Measurements from ENCODE around the gene GALNT2.

GALNT2 gene

GRCh38 chr1:230163719-230164118 lies 96.7 kb downstream of the GALNT2 start:
- H2BK15ac ChIP-seq (replicated peaks; ENCODE audit: low read depth): no peak overlapping the region
- H3K4me3 ChIP-seq (ENCODE audit: low read length): no peak overlapping the region
- no peak overlapping the region for H3K4ac ChIP-seq (ENCODE audit: low read depth, low read length)
- H3K9ac ChIP-seq (ENCODE audit: low read length): no peak overlapping the region
- H3K79me1 ChIP-seq (ENCODE audit: low read length): peaks cover 12% of the 10 kb centered on the region
- H4K5ac ChIP-seq (ENCODE audit: low read length): no peak overlapping the region
- H3K27me3 ChIP-seq (ENCODE audit: insufficient read depth, low read length, poor library complexity): no peaks in the 10 kb centered on the region
- no peak overlapping the region for H2AK5ac ChIP-seq (ENCODE audit: low read length)
- no peaks in the 10 kb centered on the region for H3K36me3 ChIP-seq (ENCODE audit: control insufficient read depth, insufficient read depth, low read length)
- DNase-seq: no peak
- H3K27ac ChIP-seq (ENCODE audit: low read depth, low read length): no peak overlapping the region
- no peak overlapping the region for H3K56ac ChIP-seq (ENCODE audit: low read length)
- H3K79me2 ChIP-seq (ENCODE audit: control insufficient read depth, insufficient read depth, low read length): no peaks in the 10 kb centered on the region
- no peak overlapping the region for H2BK5ac ChIP-seq (ENCODE audit: low read length)
- no peak overlapping the region for H3K23ac ChIP-seq (ENCODE audit: low read length)
- no peaks in the 10 kb centered on the region for H3K4me1 ChIP-seq (ENCODE audit: control insufficient read depth, low read depth, low read length)
- H4K8ac ChIP-seq (ENCODE audit: low read depth, low read length): no peak overlapping the region
- no peak overlapping the region for H3K18ac ChIP-seq (ENCODE audit: low read length)
- WGBS (ENCODE audit: extremely low coverage, insufficient coverage, low lambda C conversion rate): no CpG with 5 or more reads among the region's 3 CpGs
- no peak overlapping the region for H2BK120ac ChIP-seq (ENCODE audit: low read depth, low read length)
- no peak overlapping the region for H3K4me2 ChIP-seq (ENCODE audit: low read length)

- Histone ChIP-seq H2AK5ac (ENCODE audit: low read length) (no peak overlapping the region), H3K9ac (ENCODE audit: low read length) (no peak overlapping the region), H3K79me1 (ENCODE audit: low read length) (peaks cover 9% of the 10 kb centered on the region), H4K8ac (ENCODE audit: low read depth, low read length) (no peak overlapping the region), H3K27ac (ENCODE audit: low read depth, low read length) (no peak overlapping the region), H2BK120ac (ENCODE audit: low read depth, low read length) (no peak overlapping the region), H3K36me3 (ENCODE audit: control insufficient read depth, insufficient read depth, low read length) (no peaks in the 10 kb centered on the region), H3K4me1 (ENCODE audit: control insufficient read depth, low read depth, low read length) (no peaks in the 10 kb centered on the region), H3K23ac (ENCODE audit: low read length) (no peak overlapping the region), H3K56ac (ENCODE audit: low read length) (no peak overlapping the region), H3K27me3 (ENCODE audit: insufficient read depth, low read length, poor library complexity) (no peaks in the 10 kb centered on the region), H2BK5ac (ENCODE audit: low read length) (no peak overlapping the region), H3K4me2 (ENCODE audit: low read length) (no peak overlapping the region), H3K18ac (ENCODE audit: low read length) (no peak overlapping the region), H4K5ac (ENCODE audit: low read length) (no peak overlapping the region), H3K4me3 (ENCODE audit: low read length) (no peak overlapping the region), H3K4ac (ENCODE audit: low read depth, low read length) (no peak overlapping the region), H3K79me2 (ENCODE audit: control insufficient read depth, insufficient read depth, low read length) (no peaks in the 10 kb centered on the region), H2BK15ac (replicated peaks; ENCODE audit: low read depth) (no peak overlapping the region)
- no peak for DNase-seq
- no CpG with 5 or more reads among the region's 4 CpGs for WGBS (ENCODE audit: extremely low coverage, insufficient coverage, low lambda C conversion rate)
Measured at GRCh38 chr1:230165536-230165935, 98.5 kb downstream of the GALNT2 start.

- Histone ChIP-seq H3K79me2 (ENCODE audit: control insufficient read depth, insufficient read depth, low read length) (no peaks in the 10 kb centered on the region), H3K4me3 (ENCODE audit: low read length) (no peak overlapping the region), H2BK120ac (ENCODE audit: low read depth, low read length) (no peak overlapping the region), H3K27ac (ENCODE audit: low read depth, low read length) (no peak overlapping the region), H4K8ac (ENCODE audit: low read depth, low read length) (no peak overlapping the region), H2AK5ac (ENCODE audit: low read length) (no peak overlapping the region), H3K9ac (ENCODE audit: low read length) (no peak overlapping the region), H3K4ac (ENCODE audit: low read depth, low read length) (no peak overlapping the region), H3K79me1 (ENCODE audit: low read length) (peaks cover 6% of the 10 kb centered on the region), H3K4me1 (ENCODE audit: control insufficient read depth, low read depth, low read length) (no peaks in the 10 kb centered on the region), H3K18ac (ENCODE audit: low read length) (no peak overlapping the region), H3K56ac (ENCODE audit: low read length) (no peak overlapping the region), H3K23ac (ENCODE audit: low read length) (no peak overlapping the region), H3K27me3 (ENCODE audit: insufficient read depth, low read length, poor library complexity) (no peaks in the 10 kb centered on the region), H3K4me2 (ENCODE audit: low read length) (no peak overlapping the region), H3K36me3 (ENCODE audit: control insufficient read depth, insufficient read depth, low read length) (no peaks in the 10 kb centered on the region), H4K5ac (ENCODE audit: low read length) (no peak overlapping the region), H2BK5ac (ENCODE audit: low read length) (no peak overlapping the region), H2BK15ac (replicated peaks; ENCODE audit: low read depth) (no peak overlapping the region)
- no CpG with 5 or more reads among the region's 6 CpGs for WGBS (ENCODE audit: extremely low coverage, insufficient coverage, low lambda C conversion rate)
- no peak for DNase-seq
Measured at GRCh38 chr1:230166366-230167132, 99.5 kb downstream of the GALNT2 start.

GRCh38 chr1:230167419-230167852 lies 100.4 kb downstream of the GALNT2 start:
- Histone ChIP-seq H3K4me1 (ENCODE audit: control insufficient read depth, low read depth, low read length) (no peaks in the 10 kb centered on the region), H4K5ac (ENCODE audit: low read length) (no peak overlapping the region), H4K8ac (ENCODE audit: low read depth, low read length) (no peak overlapping the region), H2BK5ac (ENCODE audit: low read length) (no peak overlapping the region), H2AK5ac (ENCODE audit: low read length) (no peak overlapping the region), H3K79me2 (ENCODE audit: control insufficient read depth, insufficient read depth, low read length) (no peaks in the 10 kb centered on the region), H3K9ac (ENCODE audit: low read length) (no peak overlapping the region), H3K23ac (ENCODE audit: low read length) (no peak overlapping the region), H3K56ac (ENCODE audit: low read length) (no peak overlapping the region), H2BK120ac (ENCODE audit: low read depth, low read length) (no peak overlapping the region), H3K4me3 (ENCODE audit: low read length) (no peak overlapping the region), H3K79me1 (ENCODE audit: low read length) (peaks cover 6% of the 10 kb centered on the region), H3K18ac (ENCODE audit: low read length) (no peak overlapping the region), H3K4me2 (ENCODE audit: low read length) (no peak overlapping the region), H3K27me3 (ENCODE audit: insufficient read depth, low read length, poor library complexity) (no peaks in the 10 kb centered on the region), H2BK15ac (replicated peaks; ENCODE audit: low read depth) (no peak overlapping the region), H3K4ac (ENCODE audit: low read depth, low read length) (no peak overlapping the region), H3K36me3 (ENCODE audit: control insufficient read depth, insufficient read depth, low read length) (no peaks in the 10 kb centered on the region), H3K27ac (ENCODE audit: low read depth, low read length) (no peak overlapping the region)
- no CpG with 5 or more reads among the region's 12 CpGs for WGBS (ENCODE audit: extremely low coverage, insufficient coverage, low lambda C conversion rate)
- DNase-seq: peak; percentile 87

GRCh38 chr1:230169454-230170152 lies 102.6 kb downstream of the GALNT2 start:
- no CpG with 5 or more reads among the region's 8 CpGs for WGBS (ENCODE audit: extremely low coverage, insufficient coverage, low lambda C conversion rate)
- no peak overlapping the region for H4K8ac ChIP-seq (ENCODE audit: low read depth, low read length)
- H3K36me3 ChIP-seq (ENCODE audit: control insufficient read depth, insufficient read depth, low read length): no peaks in the 10 kb centered on the region
- no peak overlapping the region for H3K4me3 ChIP-seq (ENCODE audit: low read length)
- no peak overlapping the region for H3K27ac ChIP-seq (ENCODE audit: low read depth, low read length)
- no peak overlapping the region for H3K4me2 ChIP-seq (ENCODE audit: low read length)
- no peaks in the 10 kb centered on the region for H3K79me2 ChIP-seq (ENCODE audit: control insufficient read depth, insufficient read depth, low read length)
- no peak overlapping the region for H4K5ac ChIP-seq (ENCODE audit: low read length)
- no peak overlapping the region for H2BK15ac ChIP-seq (replicated peaks; ENCODE audit: low read depth)
- no peak overlapping the region for H3K23ac ChIP-seq (ENCODE audit: low read length)
- H3K79me1 ChIP-seq (ENCODE audit: low read length): peaks cover 4% of the 10 kb centered on the region
- H2BK120ac ChIP-seq (ENCODE audit: low read depth, low read length): no peak overlapping the region
- no peak for DNase-seq
- H3K9ac ChIP-seq (ENCODE audit: low read length): no peak overlapping the region
- no peaks in the 10 kb centered on the region for H3K27me3 ChIP-seq (ENCODE audit: insufficient read depth, low read length, poor library complexity)
- H3K56ac ChIP-seq (ENCODE audit: low read length): no peak overlapping the region
- no peak overlapping the region for H3K4ac ChIP-seq (ENCODE audit: low read depth, low read length)
- H3K4me1 ChIP-seq (ENCODE audit: control insufficient read depth, low read depth, low read length): no peaks in the 10 kb centered on the region
- no peak overlapping the region for H2AK5ac ChIP-seq (ENCODE audit: low read length)
- no peak overlapping the region for H3K18ac ChIP-seq (ENCODE audit: low read length)
- no peak overlapping the region for H2BK5ac ChIP-seq (ENCODE audit: low read length)

All from mesendoderm (in vitro differentiated cells).